HG02840 (cell line): ENCODE data around the gene RAB11A.

Experiments
- ATAC-seq: cut with Tn5 transposase; IDR thresholded peaks from one replicate; pipeline ENCODE4 v1.9.1; 2021; ENCODE audit warnings: mild to moderate bottlenecking, moderate library complexity, moderate number of reproducible peaks; ENCODE audit not compliant: unreplicated experiment, low FRiP score

The RAB11A gene

GRCh38 chr15:65881766-65882434 lies 12.6 kb downstream of the RAB11A start:
- no peak for ATAC-seq

- ATAC-seq = no peak
Observed at GRCh38 chr15:65883571-65883970, 14.3 kb downstream of the RAB11A start.

GRCh38 chr15:65884511-65884910 lies 15.2 kb downstream of the RAB11A start:
- ATAC-seq = no peak

GRCh38 chr15:65885668-65886218 lies 16.5 kb downstream of the RAB11A start:
- ATAC-seq = no peak

GRCh38 chr15:65887565-65887964 lies 18.3 kb downstream of the RAB11A start:
- no peak for ATAC-seq

GRCh38 chr15:65888981-65889380 lies 19.7 kb downstream of the RAB11A start:
- ATAC-seq = no peak

GRCh38 chr15:65893060-65893459 lies 23.8 kb downstream of the RAB11A start:
- no peak for ATAC-seq

GRCh38 chr15:65896236-65896635 lies 26.9 kb downstream of the RAB11A start:
- no peak for ATAC-seq

GRCh38 chr15:65900488-65900887 lies 31.2 kb downstream of the RAB11A start:
- ATAC-seq = no peak

- no peak for ATAC-seq
Observed at GRCh38 chr15:65901336-65901735, 32.0 kb downstream of the RAB11A start.

- no peak for ATAC-seq
Observed at GRCh38 chr15:65901836-65902235, 32.5 kb downstream of the RAB11A start.

GRCh38 chr15:65902373-65902772 lies 33.1 kb downstream of the RAB11A start:
- ATAC-seq = no peak

GRCh38 chr15:65903296-65904073 lies 34.2 kb downstream of the RAB11A start:
- no peak for ATAC-seq

- ATAC-seq = no peak
Observed at GRCh38 chr15:65904301-65904700, 35.0 kb downstream of the RAB11A start.

GRCh38 chr15:65906396-65906795 lies 37.1 kb downstream of the RAB11A start:
- ATAC-seq = no peak

- ATAC-seq = no peak
Observed at GRCh38 chr15:65907661-65908060, 38.4 kb downstream of the RAB11A start.

GRCh38 chr15:65908876-65909275 lies 39.6 kb downstream of the RAB11A start:
- no peak for ATAC-seq

- ATAC-seq = no peak
Observed at GRCh38 chr15:65909831-65910230, 40.5 kb downstream of the RAB11A start.

- ATAC-seq = no peak
Observed at GRCh38 chr15:65910341-65910740, 41.0 kb downstream of the RAB11A start.

- no peak for ATAC-seq
Observed at GRCh38 chr15:65912235-65912634, 42.9 kb downstream of the RAB11A start.

- ATAC-seq = no peak
Observed at GRCh38 chr15:65913631-65914199, 44.4 kb downstream of the RAB11A start.
